GM04504 (cell line): Measurements from ENCODE around the gene SYT2.
"Not testable (repeated sequence)": the region's sequence is repeated elsewhere in the genome, so short reads cannot be mapped to it uniquely, and the experiment has no call there.

ENCODE experiments used
- DNase-seq: peaks from one replicate; pipeline ENCODE4 v3.0.0-alpha.2; 2012; ENCODE audit warnings: low read depth

Gene SYT2

GRCh38 chr1:202569393-202570322 lies 140.6 kb downstream of the SYT2 start:
- DNase-seq, result no peak

- DNase-seq, result no peak
These were observed 141.4 kb downstream of the SYT2 start for GRCh38 chr1:202568826-202569225.

GRCh38 chr1:202568410-202568809 lies 141.8 kb downstream of the SYT2 start:
- DNase-seq, result no peak

- DNase-seq, result no peak
These were observed 142.5 kb downstream of the SYT2 start for GRCh38 chr1:202567738-202568137.

- DNase-seq, result no peak
These were observed 144.2 kb downstream of the SYT2 start for GRCh38 chr1:202565890-202566602.

- no peak for DNase-seq
These were observed 145.2 kb downstream of the SYT2 start for GRCh38 chr1:202564958-202565495.

GRCh38 chr1:202563818-202564217 lies 146.4 kb downstream of the SYT2 start:
- DNase-seq, result no peak

- DNase-seq, result no peak
These were observed 147.7 kb downstream of the SYT2 start for GRCh38 chr1:202562444-202563060.

GRCh38 chr1:202561726-202562443 lies 148.4 kb downstream of the SYT2 start:
- no peak for DNase-seq

GRCh38 chr1:202561240-202561639 lies 149.0 kb downstream of the SYT2 start:
- DNase-seq, result no peak

- not testable (repeated sequence) for DNase-seq
These were observed 152.6 kb downstream of the SYT2 start for GRCh38 chr1:202557662-202558061.

- not testable (repeated sequence) for DNase-seq
These were observed 154.2 kb downstream of the SYT2 start for GRCh38 chr1:202556037-202556436.

GRCh38 chr1:202554619-202555018 lies 155.6 kb downstream of the SYT2 start:
- DNase-seq, result not testable (repeated sequence)

- no peak for DNase-seq
These were observed 156.7 kb downstream of the SYT2 start for GRCh38 chr1:202553560-202554038.

- DNase-seq, result not testable (repeated sequence)
These were observed 157.2 kb downstream of the SYT2 start for GRCh38 chr1:202553078-202553477.

GRCh38 chr1:202552615-202553014 lies 157.6 kb downstream of the SYT2 start:
- not testable (repeated sequence) for DNase-seq

- no peak for DNase-seq
These were observed 158.6 kb downstream of the SYT2 start for GRCh38 chr1:202551683-202552082.

GRCh38 chr1:202550088-202550487 lies 160.2 kb downstream of the SYT2 start:
- not testable (repeated sequence) for DNase-seq

GRCh38 chr1:202547215-202547614 lies 163.0 kb downstream of the SYT2 start:
- no peak for DNase-seq

GRCh38 chr1:202546796-202547195 lies 163.5 kb downstream of the SYT2 start:
- not testable (repeated sequence) for DNase-seq

- DNase-seq, result not testable (repeated sequence)
These were observed 163.9 kb downstream of the SYT2 start for GRCh38 chr1:202546377-202546776.
